ENCODE data around the gene PTPN3.
A peak's percentile ranks its signal among the peaks of the same experiment; 100 is the strongest.

PTPN3 gene

DNA sequence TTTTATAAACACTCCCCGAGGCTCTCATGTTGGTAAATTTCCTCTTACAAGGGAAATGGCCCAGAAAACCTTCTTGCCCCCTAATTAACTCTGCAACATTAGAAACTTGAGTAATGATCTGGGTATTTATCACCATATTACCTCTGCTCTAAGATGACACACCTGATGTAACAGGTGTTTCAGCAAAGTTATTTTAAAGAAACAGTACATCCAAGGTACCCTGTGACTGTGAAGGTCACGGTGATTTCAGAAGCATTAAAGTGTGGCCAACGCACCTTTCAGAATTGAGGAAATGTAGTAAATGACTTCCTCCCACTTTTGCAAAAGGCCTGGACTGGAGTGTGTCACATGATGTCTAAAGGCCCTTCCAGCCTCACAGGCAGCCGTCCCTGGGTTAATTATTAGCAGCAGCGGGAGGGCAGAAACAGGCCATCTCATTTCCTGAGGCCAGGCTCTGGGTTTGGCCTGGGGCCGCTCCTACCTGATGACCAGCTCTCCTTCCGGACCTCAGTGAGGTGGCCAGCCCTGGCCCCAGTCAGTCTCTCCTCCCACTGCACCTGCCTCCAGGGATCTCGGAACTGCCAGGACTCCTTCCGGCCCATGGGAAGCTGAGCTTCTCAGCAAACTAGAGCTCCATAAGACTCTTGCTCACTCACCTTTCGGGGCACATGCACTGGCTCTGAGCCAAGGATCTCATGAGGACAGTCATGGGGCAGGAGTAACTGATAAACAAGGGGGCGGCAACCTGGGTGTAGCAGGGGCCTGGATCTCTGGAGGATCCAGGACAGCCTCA lies 20.7 kb downstream of the PTPN3 start:
- no peak for DNase-seq (ENCODE audit: low read depth in 2 of 2)

DNA sequence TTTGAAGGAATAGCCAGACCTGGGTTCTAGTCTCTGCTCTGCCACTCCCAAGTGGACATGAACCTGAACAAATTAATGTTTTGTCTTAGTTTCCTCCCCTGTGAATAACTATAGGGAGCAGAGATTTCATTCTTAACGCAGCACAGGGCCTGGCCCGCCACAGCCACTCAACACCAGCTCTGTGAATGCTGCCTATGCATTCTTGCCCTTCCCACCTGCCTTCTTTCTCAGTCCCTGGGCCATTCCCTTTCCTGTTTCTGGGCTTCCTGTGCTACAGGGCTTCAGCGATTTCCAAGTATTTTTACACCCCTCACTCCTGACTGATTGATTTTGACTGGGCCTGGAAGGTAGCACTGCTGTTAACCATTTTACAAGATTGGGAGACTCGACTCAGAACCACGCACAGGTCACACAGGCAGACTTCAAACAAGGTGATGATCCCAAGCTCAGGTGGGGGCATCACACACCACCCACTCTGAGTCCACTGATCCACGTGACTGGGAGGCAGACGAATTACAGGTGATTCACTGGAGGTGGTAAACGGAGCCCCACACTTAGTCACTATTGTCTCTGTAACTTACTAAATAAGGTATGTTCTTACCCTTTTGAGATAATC lies 21.4 kb downstream of the PTPN3 start:
- no peak for DNase-seq (ENCODE audit: low read depth in 2 of 2)

DNA sequence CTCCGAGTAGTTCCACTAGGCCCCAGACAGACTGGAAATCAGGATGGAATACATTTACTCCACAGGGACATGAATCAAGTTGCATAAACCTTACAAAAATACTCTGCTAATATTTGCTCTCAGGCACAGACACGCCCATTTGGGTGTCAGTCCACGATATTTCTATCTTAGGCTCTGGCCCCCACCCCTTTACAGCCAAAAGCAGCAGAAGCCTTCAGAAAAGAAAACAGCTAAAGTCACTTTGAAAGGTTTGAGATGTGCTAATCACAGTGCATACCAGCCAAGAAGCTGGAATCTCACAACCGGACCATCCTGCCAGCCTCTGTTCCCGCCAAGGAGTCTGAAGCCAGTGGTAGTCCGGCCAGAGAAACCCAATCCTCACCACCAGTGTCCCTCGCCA lies 22.6 kb downstream of the PTPN3 start:
- no peak for DNase-seq (ENCODE audit: low read depth in 2 of 2)

DNA sequence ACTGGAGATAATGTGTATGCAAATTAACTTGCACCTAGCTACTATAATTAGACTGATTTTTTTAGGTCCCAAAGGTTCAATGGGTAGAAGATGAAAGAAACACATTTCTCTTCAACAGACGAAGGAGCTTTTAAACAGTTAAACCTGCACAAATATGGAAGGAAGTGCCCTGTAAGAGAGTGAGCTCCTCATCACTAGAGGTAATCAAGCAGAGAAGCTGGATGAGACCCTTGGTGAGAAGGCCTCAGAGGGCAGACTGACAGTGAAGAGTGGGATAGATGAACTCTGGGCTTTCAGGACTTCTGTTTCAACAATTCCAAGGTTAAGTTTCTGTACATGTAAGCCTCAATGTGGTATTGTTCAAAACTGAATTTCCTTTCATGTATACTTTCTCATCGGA lies 23.2 kb downstream of the PTPN3 start:
- DNase-seq (ENCODE audit: low read depth in 2 of 2), result no peak

DNA sequence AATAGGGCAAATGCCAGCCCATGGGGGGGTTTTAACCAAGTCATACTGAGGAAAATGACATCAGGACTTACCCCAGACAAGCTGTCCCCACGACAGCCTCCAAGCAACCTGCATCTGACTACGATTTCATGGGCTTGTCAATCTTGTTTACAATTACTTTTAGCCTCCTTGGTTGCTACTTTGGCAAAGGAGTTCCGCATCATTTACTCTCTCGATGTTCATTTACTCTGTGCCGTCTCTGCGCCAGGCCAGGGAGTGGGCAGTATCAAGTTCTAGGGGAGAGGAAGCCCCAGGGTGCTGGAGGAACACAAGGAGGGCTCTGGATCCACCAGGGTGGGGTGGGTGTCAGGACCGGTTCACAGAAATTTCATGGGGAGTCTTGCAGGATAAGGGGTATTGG lies 23.9 kb downstream of the PTPN3 start:
- no peak for DNase-seq (ENCODE audit: low read depth in 2 of 2)

DNA sequence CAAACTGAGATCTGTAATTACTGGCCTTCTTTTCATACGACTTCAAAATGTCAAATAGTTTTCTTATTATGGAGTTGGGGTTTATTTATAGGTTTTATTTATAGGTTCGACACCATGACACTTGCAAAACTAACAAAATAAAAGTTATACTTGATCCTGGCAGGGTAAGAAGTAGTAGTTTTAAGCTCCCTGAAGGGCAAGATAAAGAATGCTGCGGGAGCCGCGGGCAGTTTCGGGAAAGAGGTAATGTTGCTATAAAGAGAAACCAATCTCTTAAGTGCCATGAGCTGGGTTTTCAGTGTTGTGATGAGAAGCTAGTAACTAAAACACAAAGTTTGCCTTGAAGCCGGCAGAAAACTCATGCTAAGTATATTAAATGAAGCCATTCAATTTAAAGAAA lies 24.8 kb downstream of the PTPN3 start:
- no peak for DNase-seq (ENCODE audit: low read depth in 2 of 2)

DNA sequence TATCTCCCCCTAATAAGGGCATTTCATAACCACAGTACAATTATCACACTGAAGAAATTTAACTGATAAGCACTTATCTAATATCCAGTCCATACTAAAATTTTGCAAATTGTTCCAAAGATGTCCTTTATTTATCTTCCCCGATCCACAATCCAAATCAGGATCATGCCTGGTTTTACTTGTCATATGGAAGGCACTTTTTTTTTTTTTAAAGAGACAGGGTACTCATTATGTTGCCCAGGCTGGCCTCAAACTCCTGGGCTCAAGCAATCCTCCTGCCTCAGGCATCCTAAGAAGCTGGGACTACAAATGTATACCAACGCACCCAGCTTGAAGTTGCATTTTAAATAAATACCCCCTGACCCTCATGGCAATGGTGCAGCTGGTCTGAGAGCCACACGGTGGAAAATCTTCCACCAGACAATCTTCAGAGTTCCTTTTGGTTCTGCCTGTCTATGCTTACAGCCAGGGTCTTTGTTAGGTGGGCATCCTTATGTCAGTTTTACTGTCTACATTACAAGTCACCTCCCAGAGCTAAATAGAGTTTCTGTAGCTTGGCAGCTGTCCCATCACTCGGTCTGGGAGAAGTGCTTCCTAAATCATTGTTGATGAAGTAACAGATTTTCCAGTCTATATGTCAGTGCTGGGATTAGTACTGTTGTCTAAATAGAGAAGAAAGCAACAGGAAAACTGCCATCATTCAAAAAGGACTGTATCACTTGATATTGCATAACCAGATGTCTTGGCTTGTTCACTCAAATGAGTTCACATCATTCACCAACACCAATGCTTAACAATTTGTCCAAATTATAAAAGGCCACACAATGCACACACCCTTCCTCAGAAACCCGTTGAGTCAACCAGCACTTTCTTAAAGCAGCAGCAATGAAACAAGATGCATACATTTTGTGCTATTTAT lies 26.4 kb downstream of the PTPN3 start:
- no peak for DNase-seq (ENCODE audit: low read depth in 2 of 2)

DNA sequence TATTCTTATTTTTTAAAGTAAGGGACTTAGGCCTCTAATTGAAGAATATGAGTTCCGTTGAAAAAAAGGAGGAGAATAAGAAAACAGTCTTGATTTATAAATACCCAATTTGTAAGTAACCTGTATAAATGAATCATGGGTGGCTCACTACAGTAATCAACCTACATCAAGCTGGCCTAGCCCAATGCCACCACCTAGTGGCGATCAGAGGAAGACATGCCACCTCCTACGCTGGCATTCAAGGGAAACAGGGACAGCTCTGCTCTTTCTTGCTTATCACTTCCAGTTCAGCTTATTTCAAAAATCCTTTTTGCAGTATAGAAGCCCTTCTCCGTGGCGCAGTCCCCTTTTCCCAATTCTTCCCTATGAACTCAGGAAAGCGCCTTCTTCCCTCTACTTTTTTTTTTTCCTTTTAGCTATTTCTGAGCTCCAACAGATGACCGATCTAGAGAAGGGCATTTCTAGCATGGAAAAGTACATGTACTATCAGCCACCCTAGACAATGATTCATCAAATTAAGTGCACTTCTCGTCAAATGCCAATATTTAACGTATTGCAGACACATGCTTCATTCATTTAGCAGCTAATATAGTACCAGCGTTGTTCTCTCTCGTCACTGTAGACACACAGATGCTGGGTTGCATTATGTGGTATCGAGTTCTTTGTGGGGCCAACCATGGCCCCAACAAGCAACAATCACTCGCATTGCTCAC lies 28.3 kb downstream of the PTPN3 start:
- DNase-seq (ENCODE audit: low read depth in 2 of 2), result peak; percentile 52 to 61

DNA sequence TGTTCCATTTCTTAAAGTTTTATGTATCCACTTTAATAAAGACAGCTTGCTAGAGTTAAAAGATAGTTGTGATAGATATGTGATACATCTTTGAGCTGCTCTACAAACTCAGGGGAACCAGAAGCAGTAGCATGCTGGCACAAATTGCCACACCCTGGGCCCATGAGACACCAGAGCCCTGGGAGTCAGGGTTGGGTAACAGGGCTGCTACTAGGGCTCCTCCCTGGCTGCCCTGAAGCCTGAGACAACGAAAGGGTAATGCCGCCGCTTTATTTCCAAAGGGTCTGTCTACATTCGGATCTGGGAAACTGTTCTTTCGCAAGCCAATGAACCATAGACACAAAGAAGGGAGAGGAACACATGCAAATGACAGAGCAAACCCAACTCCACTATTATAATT lies 29.2 kb downstream of the PTPN3 start:
- no peak for DNase-seq (ENCODE audit: low read depth in 2 of 2)

DNA sequence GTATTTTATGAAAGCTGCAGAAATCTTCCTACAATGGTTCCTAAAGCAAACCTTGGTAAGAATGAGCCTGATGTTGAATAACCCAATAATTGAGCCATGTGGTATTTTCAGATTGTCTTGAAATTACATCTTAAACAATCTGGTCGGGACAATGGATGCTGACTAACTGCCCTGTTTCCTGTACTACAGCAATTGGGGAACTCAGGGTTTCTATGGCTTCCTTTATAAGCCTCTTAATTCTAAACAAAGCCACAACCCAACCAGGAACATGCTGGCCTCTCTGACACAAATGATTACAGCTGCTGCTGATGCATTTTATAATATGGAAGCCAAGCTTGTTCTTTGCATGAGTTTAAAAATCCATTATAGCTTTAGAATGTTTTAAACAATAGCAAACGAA lies 30.2 kb downstream of the PTPN3 start:
- DNase-seq (ENCODE audit: low read depth in 2 of 2), result no peak

DNA sequence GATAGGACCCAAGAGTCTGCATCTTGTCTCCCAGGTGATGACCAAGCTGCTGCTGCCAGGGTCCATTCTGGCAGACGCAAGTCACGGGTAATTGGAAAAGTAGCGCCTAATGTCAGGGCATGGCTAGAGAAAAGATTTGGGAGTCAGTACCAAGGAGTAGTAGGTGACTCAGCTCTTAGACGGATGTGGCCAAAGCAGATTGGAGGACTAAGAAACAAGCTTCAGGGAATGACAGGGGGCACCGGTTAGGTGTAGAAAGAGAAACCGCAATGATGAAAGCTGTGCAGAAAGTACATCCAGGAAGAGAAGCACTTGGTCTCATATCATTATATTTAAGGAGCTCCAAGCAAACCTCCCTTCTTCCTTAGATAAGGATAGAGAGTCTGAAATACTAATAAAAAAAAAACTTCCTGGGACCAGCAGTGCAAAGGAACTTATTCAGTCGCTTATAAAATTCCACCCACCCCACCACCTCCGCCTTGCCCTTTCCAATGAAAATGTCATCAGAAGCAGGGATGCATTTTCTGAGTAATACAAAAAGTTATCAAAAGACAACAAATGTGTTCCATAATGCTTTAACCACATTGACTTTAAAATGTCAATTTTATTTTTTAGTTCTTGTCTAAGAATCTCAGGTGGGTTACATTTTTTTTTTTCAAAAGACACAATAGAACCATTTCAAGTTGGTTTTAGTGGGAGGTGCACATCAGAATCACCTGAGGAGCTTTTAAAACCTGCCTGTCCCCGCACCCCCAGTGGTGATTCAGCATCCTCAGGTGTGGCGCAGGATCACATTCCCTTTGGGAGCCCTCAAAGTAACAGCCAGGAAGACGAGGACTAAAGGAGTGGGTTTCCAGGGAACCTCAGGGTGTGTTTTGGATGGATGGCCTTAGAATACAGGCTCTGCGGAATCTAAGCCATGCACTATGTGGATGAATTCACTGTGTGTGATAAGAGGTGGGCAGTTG lies 31.2 kb downstream of the PTPN3 start:
- DNase-seq (ENCODE audit: low read depth in 2 of 2), result no peak

DNA sequence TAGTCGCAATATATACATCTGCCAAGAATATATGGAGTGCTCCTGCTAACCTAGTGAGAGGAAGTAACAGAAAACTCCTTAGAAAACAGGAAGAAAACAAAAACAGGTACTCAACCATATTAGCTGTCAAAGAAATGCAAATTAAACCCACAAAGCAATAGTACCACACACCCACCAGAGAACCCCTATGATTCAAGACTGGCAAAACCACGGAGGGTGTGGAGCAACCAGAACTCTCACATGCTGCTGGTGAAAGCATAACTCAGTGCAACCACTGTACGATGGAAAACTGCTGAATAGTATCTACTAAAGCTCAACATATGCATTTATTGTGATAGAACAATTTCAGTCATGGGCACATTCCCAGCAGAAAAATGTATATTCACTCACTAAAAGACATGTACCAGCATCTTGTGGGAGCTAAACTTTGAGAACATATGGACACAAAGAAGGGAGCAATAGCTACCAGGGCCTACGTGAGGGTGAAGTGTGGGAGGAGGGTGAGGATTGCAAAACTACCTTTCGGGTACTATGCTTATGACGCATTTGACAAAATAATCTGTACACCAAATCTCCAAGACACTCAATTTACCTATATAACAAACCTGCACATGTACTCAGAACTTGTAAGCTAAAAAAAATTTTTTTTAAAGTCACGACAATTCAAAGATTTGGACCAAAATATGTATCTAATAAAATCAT lies 34.0 kb downstream of the PTPN3 start:
- no peak for DNase-seq (ENCODE audit: low read depth in 2 of 2)

DNA sequence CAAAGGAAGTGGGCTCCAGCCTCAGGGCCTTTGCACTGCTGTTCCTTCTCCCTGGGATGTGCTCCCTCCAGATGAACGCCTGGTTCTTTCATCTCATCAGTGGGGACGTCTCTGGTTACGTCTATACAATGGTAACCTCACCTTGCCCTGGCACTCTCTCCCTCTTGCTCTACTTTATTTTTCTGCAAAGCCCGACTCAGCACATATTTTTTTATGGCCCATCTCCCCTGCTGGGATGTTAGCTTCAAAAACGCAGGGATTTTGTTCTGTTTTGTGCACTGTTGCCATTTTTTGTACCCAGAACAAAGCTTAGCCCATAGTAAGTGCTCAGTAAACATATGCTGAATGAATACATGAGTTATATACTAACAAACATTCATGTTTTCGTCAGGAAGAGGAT lies 37.5 kb downstream of the PTPN3 start:
- no peak for DNase-seq (ENCODE audit: low read depth in 2 of 2)

DNA sequence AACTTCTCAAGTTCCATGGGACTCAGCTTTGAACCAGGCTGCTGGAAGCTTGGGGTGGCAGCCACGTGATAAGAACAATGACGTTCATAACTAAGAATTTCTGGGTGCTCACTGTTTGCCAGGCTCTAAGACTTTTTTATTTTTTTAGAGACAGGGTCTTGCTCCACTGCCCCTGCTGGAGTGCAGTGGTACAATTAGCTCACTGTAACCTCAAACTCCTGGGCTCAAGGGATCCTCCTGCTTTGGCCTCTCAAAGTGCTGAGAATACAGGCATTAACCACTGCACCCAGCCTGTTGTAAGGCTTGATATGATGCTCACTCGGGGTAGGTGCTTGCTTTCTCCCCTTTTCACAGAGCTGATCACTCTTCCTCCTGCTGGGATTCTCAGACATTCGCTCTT lies 38.7 kb downstream of the PTPN3 start:
- DNase-seq (ENCODE audit: low read depth in 2 of 2), result no peak

DNA sequence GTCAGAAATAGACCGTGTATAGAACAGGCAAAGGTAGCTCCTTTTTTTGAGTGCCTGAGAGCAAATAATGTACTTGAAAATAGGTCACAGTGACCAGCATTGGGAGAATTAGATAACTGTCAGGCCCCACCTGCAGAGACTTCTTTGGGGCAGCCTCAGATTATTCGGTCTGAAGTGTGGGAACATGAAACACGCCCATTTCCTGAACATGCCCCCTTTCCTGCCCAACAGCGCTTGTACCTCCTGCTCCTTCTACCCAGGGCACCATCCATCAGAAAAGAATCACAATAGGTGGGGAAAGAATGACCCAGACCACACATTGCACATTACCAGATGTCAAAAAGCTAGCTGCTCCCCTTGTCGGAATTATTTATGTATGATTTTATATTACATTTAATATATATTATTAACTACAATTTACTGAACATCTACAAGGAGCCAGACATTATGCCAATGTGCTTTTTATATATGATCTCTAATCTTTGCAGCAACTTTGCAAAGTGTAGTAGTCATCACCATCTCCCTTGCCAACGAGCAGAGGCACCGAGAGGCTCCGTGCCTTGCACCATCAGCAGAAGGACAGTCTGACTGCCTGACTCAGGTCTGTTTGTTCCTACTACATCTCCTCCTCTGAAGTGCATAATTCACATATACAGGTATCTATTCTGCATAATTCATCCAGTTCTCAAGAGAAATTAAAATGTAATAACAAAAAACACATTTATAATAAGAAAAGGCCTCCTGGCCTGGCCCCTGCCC lies 39.5 kb downstream of the PTPN3 start:
- DNase-seq (ENCODE audit: low read depth in 2 of 2), result no peak

DNA sequence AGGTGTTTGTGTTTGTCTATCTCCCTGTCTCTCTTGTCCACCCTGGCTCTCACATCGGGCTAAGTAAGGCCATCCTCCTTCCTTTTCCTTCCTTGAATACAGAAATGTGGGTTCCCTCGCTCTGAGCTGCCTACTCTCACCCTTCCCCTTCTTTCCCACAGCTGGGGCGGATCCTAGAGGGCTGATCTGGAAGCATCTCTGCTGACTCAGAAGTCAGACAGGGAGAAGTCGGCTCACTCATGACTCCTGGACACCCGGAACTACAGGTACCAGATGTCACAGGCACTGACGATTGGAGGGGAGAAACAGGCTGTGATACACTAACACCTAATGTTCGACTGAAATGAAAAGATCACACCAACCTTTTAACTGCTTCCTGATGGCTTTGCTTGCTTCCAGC lies 41.3 kb downstream of the PTPN3 start:
- no peak for DNase-seq (ENCODE audit: low read depth in 2 of 2)

DNA sequence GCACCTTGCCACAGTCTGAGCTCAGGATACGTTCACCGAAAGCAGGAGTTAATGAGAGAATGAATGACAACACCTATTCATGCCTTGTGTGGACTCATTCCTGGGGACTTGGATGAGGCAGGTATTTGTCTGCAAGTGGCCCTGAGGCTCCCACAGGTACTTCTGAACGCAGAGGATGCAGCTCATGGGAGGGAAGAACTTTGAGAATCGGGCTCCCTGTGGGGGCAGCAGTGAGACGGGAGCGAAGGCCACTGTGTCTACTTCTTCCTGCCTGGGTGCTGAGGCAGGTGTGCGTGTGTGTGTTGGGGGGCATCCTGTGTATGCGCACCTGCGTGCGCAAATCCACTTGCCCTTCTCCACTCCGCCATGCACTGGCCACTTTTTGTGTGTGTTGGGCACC lies 42.2 kb downstream of the PTPN3 start:
- DNase-seq (ENCODE audit: low read depth in 2 of 2), result no peak

DNA sequence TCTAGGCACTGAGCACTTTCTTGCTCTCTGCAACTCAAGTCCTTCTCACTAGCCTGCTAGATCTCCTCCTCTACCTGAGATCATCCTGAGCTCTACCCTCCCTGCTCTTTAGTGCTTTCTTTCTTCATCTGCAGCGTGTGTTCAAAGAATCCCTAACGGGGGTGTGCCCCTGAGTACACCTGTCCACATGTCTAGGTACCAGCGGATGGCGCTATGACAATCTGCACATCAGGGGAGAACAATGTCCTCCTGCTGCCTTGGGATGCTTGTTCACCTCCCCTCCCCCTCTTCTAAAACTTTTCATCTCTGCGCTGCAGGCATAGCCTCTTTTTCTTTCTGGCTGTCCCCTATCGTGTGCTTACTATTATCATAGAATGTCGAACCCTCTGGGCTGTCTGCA lies 42.7 kb downstream of the PTPN3 start:
- no peak for DNase-seq (ENCODE audit: low read depth in 2 of 2)

DNA sequence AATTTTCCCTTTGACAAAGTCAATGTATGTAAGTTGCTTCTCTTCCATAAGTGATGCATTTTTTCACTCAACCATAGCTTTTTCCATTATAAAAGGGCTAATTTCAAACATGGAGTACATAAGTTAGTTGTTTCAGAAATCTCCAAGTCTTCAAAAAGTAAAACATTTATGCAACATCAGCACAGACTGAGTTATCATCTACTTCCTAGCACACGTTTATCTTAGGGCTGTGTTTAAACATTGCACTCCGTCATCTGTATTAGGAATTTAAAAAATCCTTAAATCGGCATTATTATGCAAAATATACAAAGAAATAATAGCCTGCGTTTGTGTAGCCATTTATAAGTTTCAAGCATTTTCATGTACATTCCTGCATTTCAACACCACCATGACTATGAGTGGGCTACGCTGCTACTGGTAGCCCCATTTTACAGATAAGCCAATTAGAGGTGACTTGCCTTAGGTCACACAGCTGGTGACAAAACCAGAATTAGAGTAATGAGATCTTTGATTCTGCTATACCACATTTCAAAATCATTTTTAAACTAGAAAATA lies 43.4 kb downstream of the PTPN3 start:
- no peak for DNase-seq (ENCODE audit: low read depth in 2 of 2)
